KOPT-K1 (cell line): ENCODE results near the gene VAC14.
A peak's percentile ranks its signal among the peaks of the same experiment; 100 is the strongest.

Experiments used
- H3K27ac ChIP-seq: fragments of 200-600 bp; sonication (generic); 2 replicates; pipeline ENCODE4 v1.5.1; 2016; ENCODE audit warnings: antibody characterized with exemption, mild to moderate bottlenecking, low read depth, low read length; ENCODE audit not compliant: poor library complexity, severe bottlenecking
- H3K36me3 ChIP-seq: fragments of 200-600 bp; sonication (generic); 2 replicates; pipeline ENCODE4 v1.5.1; 2017; ENCODE audit warnings: antibody characterized with exemption, mild to moderate bottlenecking, low read length, moderate library complexity; ENCODE audit not compliant: insufficient read depth
- H3K9me3 ChIP-seq: fragments of 200-600 bp; sonication (generic); 2 replicates; pipeline ENCODE4 v1.5.1; 2017; ENCODE audit warnings: antibody characterized with exemption, low read length, mild to moderate bottlenecking; ENCODE audit not compliant: insufficient read depth, poor library complexity, severe bottlenecking

VAC14 gene

GRCh38 chr16:70708366-70709246, 92.4 kb downstream of the VAC14 start:
- H3K27ac ChIP-seq, result no peak overlapping the region
- no peaks in the 10 kb centered on the region; the same call in 1 of the 2 replicates for H3K36me3 ChIP-seq
- no peaks in the 10 kb centered on the region for H3K9me3 ChIP-seq

- no peaks in the 10 kb centered on the region for H3K9me3 ChIP-seq
- H3K27ac ChIP-seq, result no peak overlapping the region
- H3K36me3 ChIP-seq, result no peaks in the 10 kb centered on the region; the same call in 1 of the 2 replicates
These were observed 94.0 kb downstream of the VAC14 start for GRCh38 chr16:70706948-70707465.

- Histone ChIP-seq H3K9me3 (no peaks in the 10 kb centered on the region), H3K36me3 (no peaks in the 10 kb centered on the region; the same call in 1 of the 2 replicates), H3K27ac (no peak overlapping the region)
These were observed 95.9 kb downstream of the VAC14 start for GRCh38 chr16:70705056-70705455.

GRCh38 chr16:70704586-70704985, 96.4 kb downstream of the VAC14 start:
- Histone ChIP-seq H3K27ac (no peak overlapping the region), H3K36me3 (peaks cover under 1% of the 10 kb centered on the region; the same call in 1 of the 2 replicates), H3K9me3 (no peaks in the 10 kb centered on the region)

GRCh38 chr16:70703835-70704381, 97.0 kb downstream of the VAC14 start:
- H3K27ac ChIP-seq, result no peak overlapping the region
- no peaks in the 10 kb centered on the region for H3K9me3 ChIP-seq
- peaks cover 7% of the 10 kb centered on the region; the same call in 1 of the 2 replicates for H3K36me3 ChIP-seq

GRCh38 chr16:70703041-70703834, 97.7 kb downstream of the VAC14 start:
- Histone ChIP-seq H3K36me3 (peaks cover 13% of the 10 kb centered on the region; the same call in 1 of the 2 replicates), H3K27ac (no peak overlapping the region), H3K9me3 (no peaks in the 10 kb centered on the region)

- no peaks in the 10 kb centered on the region for H3K9me3 ChIP-seq
- H3K27ac ChIP-seq, result no peak overlapping the region
- H3K36me3 ChIP-seq, result peaks cover 19% of the 10 kb centered on the region; the same call in 1 of the 2 replicates
These were observed 98.3 kb downstream of the VAC14 start for GRCh38 chr16:70702624-70703023.

GRCh38 chr16:70701998-70702397, 99.0 kb downstream of the VAC14 start:
- Histone ChIP-seq H3K27ac (no peak overlapping the region), H3K9me3 (no peaks in the 10 kb centered on the region), H3K36me3 (peaks cover 20% of the 10 kb centered on the region; the same call in 1 of the 2 replicates)

- no peaks in the 10 kb centered on the region for H3K9me3 ChIP-seq
- H3K36me3 ChIP-seq, result peaks cover 20% of the 10 kb centered on the region; the same call in 1 of the 2 replicates
- no peak overlapping the region for H3K27ac ChIP-seq
These were observed 99.4 kb downstream of the VAC14 start for GRCh38 chr16:70701596-70701995.

GRCh38 chr16:70701036-70701435, 99.9 kb downstream of the VAC14 start:
- Histone ChIP-seq H3K36me3 (peaks cover 20% of the 10 kb centered on the region; the same call in 1 of the 2 replicates), H3K27ac (no peak overlapping the region), H3K9me3 (no peaks in the 10 kb centered on the region)

GRCh38 chr16:70700101-70701020, 100.6 kb downstream of the VAC14 start:
- no peak overlapping the region for H3K27ac ChIP-seq
- H3K36me3 ChIP-seq, result peaks cover 20% of the 10 kb centered on the region; the same call in 1 of the 2 replicates
- H3K9me3 ChIP-seq, result no peaks in the 10 kb centered on the region

GRCh38 chr16:70699696-70700095, 101.3 kb downstream of the VAC14 start:
- Histone ChIP-seq H3K27ac (peak overlapping the region; percentile 38), H3K36me3 (peaks cover 20% of the 10 kb centered on the region; the same call in 1 of the 2 replicates), H3K9me3 (no peaks in the 10 kb centered on the region)

GRCh38 chr16:70698901-70699300, 102.1 kb downstream of the VAC14 start:
- peaks cover 20% of the 10 kb centered on the region; the same call in 1 of the 2 replicates for H3K36me3 ChIP-seq
- H3K9me3 ChIP-seq, result no peaks in the 10 kb centered on the region
- H3K27ac ChIP-seq, result peak overlapping the region; percentile 38
